Peyer's patch (tissue), 4 donors: ENCODE measurements around the gene SF3A2.

Experiments used
- POLR2A ChIP-seq, 2 donors: fragments of 450-650 bp; IDR thresholded peaks; one replicate each; pipeline ENCODE4 v1.5.1; 2017; ENCODE audit warnings: antibody characterized with exemption in 2 of 2, mild to moderate bottlenecking in 2 of 2, moderate library complexity in 2 of 2
- TF ChIP-seq, protein P1 (sequence below), 6 experiments: fragments of 450-650 bp in 4 of 6; fragments of 200-600 bp in 2 of 6; sonication (generic) in 1 of 6; IDR thresholded peaks; one replicate each; pipeline ENCODE4 v1.5.1; 2017 to 2019; ENCODE audit warnings: antibody characterized with exemption in 6 of 6, mild to moderate bottlenecking in 3 of 6, moderate library complexity in 1 of 6

DNA sequence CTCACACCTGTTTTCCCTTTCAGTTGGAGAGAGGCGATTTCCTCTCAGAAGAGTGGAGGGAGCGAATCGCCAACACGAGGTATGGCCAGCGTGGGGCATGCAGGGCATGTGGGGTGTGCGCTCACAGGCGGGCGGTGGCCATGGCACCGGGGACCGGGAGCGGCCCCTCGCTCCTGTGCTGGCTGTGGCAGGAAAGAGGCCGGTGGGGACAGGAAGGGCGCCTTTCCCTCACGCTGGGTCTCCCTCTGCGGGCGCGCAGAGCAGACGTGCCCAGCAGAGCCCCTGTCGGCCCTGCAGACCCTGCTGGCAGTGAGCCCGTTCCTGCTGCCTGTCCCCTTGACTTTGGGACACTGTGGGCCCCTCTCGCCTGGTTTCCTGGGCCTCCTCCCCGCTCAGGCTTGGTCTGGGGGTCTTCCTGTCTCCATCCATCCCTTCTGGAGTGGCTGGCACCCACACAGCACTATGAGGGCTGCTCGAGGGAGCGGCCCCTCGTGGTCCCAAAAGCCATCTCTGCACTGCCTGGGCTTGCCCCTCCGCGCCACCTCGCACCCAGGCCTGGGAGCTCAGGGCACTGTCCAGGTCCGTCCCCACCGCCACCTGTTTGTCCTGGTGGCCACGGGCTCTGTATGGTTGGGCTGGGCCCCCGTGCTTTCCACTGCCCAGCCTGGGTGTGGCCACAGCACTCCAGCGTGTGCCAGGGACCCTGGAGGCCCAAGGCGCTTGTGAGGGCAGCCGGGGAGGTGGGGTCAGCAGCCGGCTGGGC is 36.6 kb upstream of the SF3A2 start:
- TF ChIP-seq, protein P1, sequence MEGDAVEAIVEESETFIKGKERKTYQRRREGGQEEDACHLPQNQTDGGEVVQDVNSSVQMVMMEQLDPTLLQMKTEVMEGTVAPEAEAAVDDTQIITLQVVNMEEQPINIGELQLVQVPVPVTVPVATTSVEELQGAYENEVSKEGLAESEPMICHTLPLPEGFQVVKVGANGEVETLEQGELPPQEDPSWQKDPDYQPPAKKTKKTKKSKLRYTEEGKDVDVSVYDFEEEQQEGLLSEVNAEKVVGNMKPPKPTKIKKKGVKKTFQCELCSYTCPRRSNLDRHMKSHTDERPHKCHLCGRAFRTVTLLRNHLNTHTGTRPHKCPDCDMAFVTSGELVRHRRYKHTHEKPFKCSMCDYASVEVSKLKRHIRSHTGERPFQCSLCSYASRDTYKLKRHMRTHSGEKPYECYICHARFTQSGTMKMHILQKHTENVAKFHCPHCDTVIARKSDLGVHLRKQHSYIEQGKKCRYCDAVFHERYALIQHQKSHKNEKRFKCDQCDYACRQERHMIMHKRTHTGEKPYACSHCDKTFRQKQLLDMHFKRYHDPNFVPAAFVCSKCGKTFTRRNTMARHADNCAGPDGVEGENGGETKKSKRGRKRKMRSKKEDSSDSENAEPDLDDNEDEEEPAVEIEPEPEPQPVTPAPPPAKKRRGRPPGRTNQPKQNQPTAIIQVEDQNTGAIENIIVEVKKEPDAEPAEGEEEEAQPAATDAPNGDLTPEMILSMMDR (IDR thresholded peaks at IDR 0.05) = no peak
- no peak for TF ChIP-seq POLR2A (IDR thresholded peaks at IDR 0.05)
